HFFc6 (cell line): ENCODE results near the gene C4orf33. TPM values are rescaled to one million over a fixed set of nuclear protein-coding genes. Genes with fewer than 3 reads are reported as not detected.

Source experiments
- DNase-seq: peaks from one replicate; pipeline ENCODE4 v3.0.0-alpha.2; 2018
- H3K27ac Mint-ChIP-seq: 2 replicates; pipeline ENCODE4 v1.8.0; 2020; ENCODE audit warnings: mild to moderate bottlenecking, mixed read lengths
- H3K27me3 Mint-ChIP-seq: 2 replicates; pipeline ENCODE4 v1.8.0; 2021; ENCODE audit warnings: mild to moderate bottlenecking, moderate library complexity, mixed read lengths; ENCODE audit not compliant: insufficient read depth
- H3K36me3 Mint-ChIP-seq: 2 replicates; pipeline ENCODE4 v1.8.0; 2021; ENCODE audit warnings: low read depth, mixed read lengths
- H3K4me1 Mint-ChIP-seq: 2 replicates; pipeline ENCODE4 v1.8.0; 2020; ENCODE audit warnings: low read depth, mixed read lengths
- H3K4me3 Mint-ChIP-seq: 2 replicates; pipeline ENCODE4 v1.8.0; 2020; ENCODE audit warnings: mild to moderate bottlenecking, moderate library complexity, mixed read lengths
- H3K9me3 Mint-ChIP-seq: 2 replicates; pipeline ENCODE4 v1.8.0; 2020; ENCODE audit warnings: mild to moderate bottlenecking, mixed read lengths
- total RNA-seq, 6 experiments: library from RNA; stranded (reverse); fragmentation: NEBNext Ultra II Directional; extraction: Animal tissue kit (Norgen Biotek cat#: 25700); gene quantifications; 2 replicates in 1 of 6; 3 replicates in 5 of 6; pipeline ENCODE4 v1.2.3, GENCODE V29; 2021
- TF ChIP-seq, protein P1 (sequence below): fragments of 200-600 bp; sonication (generic); IDR thresholded peaks from 2 replicates; pipeline ENCODE4 v1.5.0; 2021; ENCODE audit warnings: antibody characterized with exemption, mild to moderate bottlenecking

C4orf33 gene
- total RNA-seq, 6 experiments from 2014 or later = 7.6 to 10.3 (median 8.8) TPM

GRCh38 chr4:129077326-129077725 lies 18.6 kb upstream of the C4orf33 start:
- no peaks in the 10 kb centered on the region for H3K27me3 Mint-ChIP-seq
- H3K9me3 Mint-ChIP-seq = peaks cover 14% of the 10 kb centered on the region
- H3K27ac Mint-ChIP-seq = no peak overlapping the region
- no peak overlapping the region for H3K4me3 Mint-ChIP-seq
- no peaks in the 10 kb centered on the region for H3K4me1 Mint-ChIP-seq
- TF ChIP-seq, protein P1, sequence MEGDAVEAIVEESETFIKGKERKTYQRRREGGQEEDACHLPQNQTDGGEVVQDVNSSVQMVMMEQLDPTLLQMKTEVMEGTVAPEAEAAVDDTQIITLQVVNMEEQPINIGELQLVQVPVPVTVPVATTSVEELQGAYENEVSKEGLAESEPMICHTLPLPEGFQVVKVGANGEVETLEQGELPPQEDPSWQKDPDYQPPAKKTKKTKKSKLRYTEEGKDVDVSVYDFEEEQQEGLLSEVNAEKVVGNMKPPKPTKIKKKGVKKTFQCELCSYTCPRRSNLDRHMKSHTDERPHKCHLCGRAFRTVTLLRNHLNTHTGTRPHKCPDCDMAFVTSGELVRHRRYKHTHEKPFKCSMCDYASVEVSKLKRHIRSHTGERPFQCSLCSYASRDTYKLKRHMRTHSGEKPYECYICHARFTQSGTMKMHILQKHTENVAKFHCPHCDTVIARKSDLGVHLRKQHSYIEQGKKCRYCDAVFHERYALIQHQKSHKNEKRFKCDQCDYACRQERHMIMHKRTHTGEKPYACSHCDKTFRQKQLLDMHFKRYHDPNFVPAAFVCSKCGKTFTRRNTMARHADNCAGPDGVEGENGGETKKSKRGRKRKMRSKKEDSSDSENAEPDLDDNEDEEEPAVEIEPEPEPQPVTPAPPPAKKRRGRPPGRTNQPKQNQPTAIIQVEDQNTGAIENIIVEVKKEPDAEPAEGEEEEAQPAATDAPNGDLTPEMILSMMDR = no peak
- DNase-seq = no peak
- peaks cover 50% of the 10 kb centered on the region for H3K36me3 Mint-ChIP-seq

DNA sequence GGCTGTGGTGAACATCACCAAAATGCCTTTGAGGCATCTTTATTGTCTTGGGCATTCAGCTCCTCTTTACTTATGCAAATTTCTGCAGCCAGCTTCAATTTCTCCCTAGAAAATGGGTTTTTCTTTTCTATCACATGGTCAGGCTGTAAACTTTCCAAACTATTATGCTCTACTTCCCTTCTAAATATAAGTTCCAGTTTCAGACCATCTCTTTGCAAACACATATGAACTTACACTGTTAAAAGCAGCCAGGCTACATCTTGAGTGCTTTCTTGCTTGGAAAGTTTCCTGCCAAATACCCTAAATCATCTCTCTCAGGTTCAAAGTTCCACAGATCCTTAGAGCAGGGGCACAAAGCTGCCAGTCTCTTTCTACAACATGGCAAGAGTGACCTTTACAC lies 15.8 kb upstream of the C4orf33 start:
- peaks cover 9% of the 10 kb centered on the region; the same call in 1 of the 2 replicates for H3K9me3 Mint-ChIP-seq
- peaks cover 40% of the 10 kb centered on the region for H3K36me3 Mint-ChIP-seq
- no peak overlapping the region for H3K27ac Mint-ChIP-seq
- H3K27me3 Mint-ChIP-seq = no peaks in the 10 kb centered on the region
- no peak overlapping the region for H3K4me3 Mint-ChIP-seq
- H3K4me1 Mint-ChIP-seq = peaks cover 7% of the 10 kb centered on the region; the same call in 1 of the 2 replicates
- DNase-seq = no peak
- TF ChIP-seq, protein P1 = no peak

DNA sequence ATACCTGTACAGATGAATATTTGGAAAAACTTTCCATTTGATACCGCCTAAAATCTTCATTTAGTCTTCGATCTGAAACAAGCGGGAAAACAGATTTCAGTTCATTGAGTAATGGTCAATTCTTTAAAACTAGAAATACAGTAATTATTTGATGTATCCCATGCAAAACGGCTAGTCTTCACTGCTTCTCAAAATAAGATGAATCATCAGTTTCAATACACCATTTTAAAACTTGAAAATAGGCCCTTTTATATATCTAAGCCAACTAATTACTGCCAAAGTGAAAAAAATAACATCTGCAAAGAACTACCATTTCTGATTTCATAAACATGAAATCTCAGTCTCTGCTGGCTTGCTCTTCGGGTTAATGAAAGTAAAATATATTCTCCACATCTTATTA lies 13.7 kb upstream of the C4orf33 start:
- TF ChIP-seq, protein P1 = no peak
- Mint-ChIP-seq H3K27ac (no peak overlapping the region), H3K4me3 (no peak overlapping the region), H3K9me3 (peaks cover 14% of the 10 kb centered on the region; the same call in 1 of the 2 replicates), H3K4me1 (peaks cover 7% of the 10 kb centered on the region), H3K36me3 (peaks cover 38% of the 10 kb centered on the region), H3K27me3 (no peaks in the 10 kb centered on the region)
- no peak for DNase-seq

DNA sequence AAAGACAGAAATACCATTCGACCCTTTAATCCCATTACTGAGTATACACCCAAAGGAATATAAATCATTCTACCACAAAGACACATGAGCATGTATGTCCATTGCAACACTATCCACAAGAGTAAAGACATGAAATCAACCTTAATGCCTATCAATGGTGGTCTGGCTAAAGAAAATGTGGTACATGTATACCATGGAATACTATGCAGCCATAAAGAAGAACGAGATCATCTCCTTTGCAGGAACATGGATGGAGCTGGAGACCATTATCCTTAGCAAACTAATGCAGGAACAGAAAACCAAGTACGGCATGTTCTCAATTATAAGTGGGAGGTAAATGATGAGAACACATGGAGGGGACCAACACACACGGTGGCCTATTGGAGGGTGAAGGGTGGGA lies 10.5 kb upstream of the C4orf33 start:
- Mint-ChIP-seq H3K4me1 (peaks cover 22% of the 10 kb centered on the region), H3K9me3 (peaks cover 9% of the 10 kb centered on the region; the same call in 1 of the 2 replicates), H3K27me3 (no peaks in the 10 kb centered on the region), H3K4me3 (no peak overlapping the region), H3K27ac (no peak overlapping the region), H3K36me3 (peaks cover 30% of the 10 kb centered on the region)
- TF ChIP-seq, protein P1 = no peak
- DNase-seq = no peak

- H3K9me3 Mint-ChIP-seq = peaks cover 8% of the 10 kb centered on the region; the same call in 1 of the 2 replicates
- TF ChIP-seq, protein P1 = no peak
- H3K4me3 Mint-ChIP-seq = no peak overlapping the region
- no peak overlapping the region for H3K27ac Mint-ChIP-seq
- no peaks in the 10 kb centered on the region for H3K27me3 Mint-ChIP-seq
- no peak for DNase-seq
- peaks cover 22% of the 10 kb centered on the region for H3K4me1 Mint-ChIP-seq
- peaks cover 19% of the 10 kb centered on the region for H3K36me3 Mint-ChIP-seq
These were observed 8.4 kb upstream of the C4orf33 start for GRCh38 chr4:129087516-129087915.
